Activated T-cell treated with anti-CD3 and anti-CD28 coated beads for 1 hour (primary cell): ENCODE data around the gene EPN2.

Source experiments
- DNase-seq: peaks from one replicate; pipeline ENCODE4 v3.0.0-alpha.2; 2020; ENCODE audit warnings: low read depth

EPN2 gene

DNA sequence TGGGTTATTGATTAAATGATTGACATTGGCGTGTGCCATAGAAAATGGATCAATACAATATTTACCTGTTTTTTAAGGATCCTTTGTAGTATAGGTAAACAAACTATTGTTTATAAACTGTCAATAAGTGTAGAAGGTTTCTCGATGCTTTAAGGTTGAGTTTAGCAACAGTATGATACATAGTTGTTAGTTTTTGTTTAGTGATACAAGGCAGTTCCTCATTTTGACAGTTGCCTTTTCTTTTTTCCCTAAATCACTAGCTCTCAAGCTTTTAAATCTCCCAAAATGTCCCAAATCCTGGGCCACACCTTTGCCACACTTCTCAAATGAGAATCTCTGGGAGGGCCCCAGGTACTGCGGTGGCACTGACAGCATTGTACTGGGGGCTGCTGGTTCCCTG, 57.3 kb downstream of the EPN2 start:
- DNase-seq: no peak

- DNase-seq: no peak
Measured at GRCh38 chr17:19295473-19296135, 58.4 kb downstream of the EPN2 start.

GRCh38 chr17:19296786-19297778, 59.9 kb downstream of the EPN2 start:
- DNase-seq: no peak

- no peak for DNase-seq
Measured at GRCh38 chr17:19298569-19299213, 61.5 kb downstream of the EPN2 start.

DNA sequence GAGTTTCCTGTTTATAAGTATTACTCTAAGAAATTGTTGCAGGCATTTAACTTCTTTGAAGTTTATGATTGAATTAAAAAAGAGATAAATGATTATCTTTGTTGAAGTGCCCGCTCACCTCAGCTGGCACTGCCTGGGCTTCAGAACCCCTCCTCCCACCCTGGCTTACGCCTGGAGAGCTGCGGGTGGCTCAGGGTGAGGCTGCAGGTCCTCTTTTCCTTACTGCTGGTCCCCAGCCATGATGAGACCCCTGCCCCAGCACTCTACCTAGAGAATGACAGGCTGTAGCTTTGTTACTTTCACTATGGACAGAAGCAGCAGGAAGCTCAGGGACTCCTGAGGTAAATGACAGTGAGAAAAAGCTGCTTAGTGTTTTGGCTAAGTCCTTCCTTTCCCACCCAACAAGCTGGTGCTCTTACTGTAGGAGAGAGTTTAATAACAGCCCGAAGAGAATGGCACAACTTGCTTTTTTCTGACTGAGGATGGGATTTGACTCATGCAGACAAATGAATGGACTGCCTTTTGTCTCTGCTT, 62.1 kb downstream of the EPN2 start:
- no peak for DNase-seq

DNA sequence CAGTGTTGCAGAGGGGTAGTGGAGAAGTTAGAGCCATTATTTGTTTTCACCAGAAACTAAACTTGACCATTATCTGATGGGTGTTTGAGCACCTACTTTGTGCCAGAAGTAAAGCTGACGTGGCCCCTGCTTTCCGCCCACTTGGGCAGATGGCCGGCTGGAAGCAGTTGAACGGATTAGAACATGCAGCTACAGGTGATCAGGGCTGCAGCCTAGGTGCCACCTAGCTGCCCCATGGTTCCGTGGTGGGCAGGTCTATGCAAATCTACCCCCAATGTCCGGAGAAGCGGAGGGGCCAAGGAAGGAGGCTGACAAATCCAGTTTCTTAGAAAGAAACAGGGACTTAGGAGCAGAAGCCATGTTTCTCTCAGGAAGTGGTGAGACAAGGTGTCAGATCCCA, 62.7 kb downstream of the EPN2 start:
- no peak for DNase-seq

- no peak for DNase-seq
Measured at GRCh38 chr17:19301274-19301951, 64.2 kb downstream of the EPN2 start.

DNA sequence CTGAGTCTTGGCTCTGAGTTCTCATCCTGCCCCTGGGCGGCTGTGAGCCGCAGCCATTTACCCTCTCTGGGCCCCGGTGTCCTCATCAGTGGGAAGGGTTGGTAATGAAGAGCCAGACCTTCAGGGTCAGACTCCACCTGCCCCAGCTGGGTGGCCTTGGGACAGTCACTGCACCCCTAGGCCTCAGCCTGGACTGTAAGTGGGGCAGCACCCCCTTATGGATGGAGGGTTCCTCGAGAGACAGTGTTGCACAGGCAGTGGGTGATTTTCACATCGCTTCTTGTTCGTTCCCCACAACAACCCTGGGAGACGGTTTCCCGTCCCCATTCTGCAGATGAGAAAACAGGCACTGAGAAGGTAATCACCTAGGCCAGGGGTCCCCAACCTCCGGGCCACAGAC, 64.8 kb downstream of the EPN2 start:
- no peak for DNase-seq

- no peak for DNase-seq
Measured at GRCh38 chr17:19302791-19303331, 65.7 kb downstream of the EPN2 start.

DNA sequence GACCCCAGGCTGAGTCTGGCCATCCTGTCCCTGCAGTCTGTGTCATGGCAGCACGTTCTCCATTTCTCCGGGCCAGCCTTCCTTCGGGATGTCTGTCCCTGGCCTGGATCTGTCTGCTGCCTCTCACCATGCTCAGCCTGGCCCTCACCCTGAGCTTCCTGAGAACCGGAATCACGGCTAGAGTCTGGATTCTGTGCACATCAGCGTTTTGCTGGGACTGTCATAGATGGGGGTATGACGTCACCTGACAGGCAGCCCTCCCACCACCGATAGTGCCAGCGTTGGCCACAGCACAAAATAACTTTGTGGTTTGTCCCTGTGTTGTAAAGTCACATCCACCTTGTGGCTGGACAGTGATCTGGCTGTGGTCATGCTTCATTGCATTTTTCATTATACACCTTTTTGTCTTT, 66.2 kb downstream of the EPN2 start:
- no peak for DNase-seq

- DNase-seq: no peak
Measured at GRCh38 chr17:19304209-19304608, 67.0 kb downstream of the EPN2 start.

GRCh38 chr17:19304751-19305150, 67.6 kb downstream of the EPN2 start:
- no peak for DNase-seq

- DNase-seq: no peak
Measured at GRCh38 chr17:19305256-19305655, 68.1 kb downstream of the EPN2 start.

- DNase-seq: no peak
Measured at GRCh38 chr17:19305761-19306159, 68.6 kb downstream of the EPN2 start.

DNA sequence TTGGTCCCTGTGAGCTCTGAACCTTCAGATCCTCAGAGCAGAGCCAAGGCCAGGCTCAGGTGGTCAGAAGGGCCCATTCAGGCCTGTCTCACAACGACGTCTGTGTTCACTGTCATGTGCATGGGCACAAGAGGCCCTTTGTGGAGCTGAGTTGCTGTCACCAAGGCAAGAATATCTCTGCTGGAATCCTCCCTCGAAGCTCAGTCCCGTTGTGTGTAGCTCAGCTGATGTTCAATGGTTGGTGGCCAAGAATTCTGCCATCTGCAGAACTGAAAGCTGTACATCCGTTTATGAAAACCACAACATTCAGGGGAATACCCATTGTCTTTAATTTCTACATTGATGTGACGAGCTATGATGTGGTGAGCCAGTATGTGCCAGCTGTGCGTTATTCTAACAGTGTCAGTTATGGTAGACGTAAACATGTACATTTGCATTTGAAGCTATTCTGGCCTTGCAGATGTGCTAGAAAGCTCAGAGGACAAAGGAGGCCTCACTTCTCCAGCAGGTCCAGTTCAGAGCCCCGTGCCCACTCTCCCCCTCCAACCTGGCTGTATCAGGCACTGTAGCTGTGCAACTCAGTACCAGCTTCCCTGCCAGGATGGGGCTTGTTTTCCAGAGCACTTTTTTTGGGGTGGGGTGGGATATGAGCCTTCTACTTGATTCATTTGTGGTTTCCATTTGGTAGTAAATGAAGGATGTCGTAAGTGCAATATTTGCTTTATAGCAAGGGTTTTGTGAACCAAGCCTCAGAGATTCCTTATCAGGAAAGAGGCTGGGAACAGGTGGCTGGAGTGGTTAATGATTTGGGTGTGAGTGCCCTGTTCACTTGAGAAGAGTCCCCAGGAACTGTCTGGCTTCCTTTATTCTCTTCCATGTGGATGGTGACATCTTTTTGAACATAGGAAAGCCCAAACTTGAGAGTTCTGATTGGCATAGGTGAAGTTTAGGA, 69.3 kb downstream of the EPN2 start:
- DNase-seq: no peak

- no peak for DNase-seq
Measured at GRCh38 chr17:19307521-19307920, 70.4 kb downstream of the EPN2 start.

GRCh38 chr17:19308398-19308797, 71.2 kb downstream of the EPN2 start:
- DNase-seq: no peak

GRCh38 chr17:19309701-19310100, 72.5 kb downstream of the EPN2 start:
- no peak for DNase-seq

DNA sequence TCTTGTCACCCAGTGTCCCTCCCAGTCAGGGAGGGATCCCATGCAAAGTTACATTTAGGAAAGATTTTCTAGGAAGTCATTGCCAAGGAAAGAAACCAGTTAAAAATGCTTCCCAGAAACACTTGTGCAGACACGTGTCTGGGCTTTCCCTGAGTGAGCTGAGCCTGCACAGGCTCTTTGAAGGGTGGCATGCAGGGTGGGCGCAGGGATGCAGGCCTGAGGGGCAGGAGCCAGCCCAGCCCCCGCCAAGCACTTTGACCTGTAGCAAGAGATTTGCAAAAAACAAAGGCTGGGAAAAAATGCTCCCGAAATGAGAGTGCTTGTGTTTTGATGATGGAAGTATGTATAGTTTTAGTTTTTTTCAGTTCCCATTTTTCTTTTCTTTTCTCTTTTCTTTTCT, 73.0 kb downstream of the EPN2 start:
- no peak for DNase-seq

- DNase-seq: no peak
Measured at GRCh38 chr17:19311016-19311415, 73.8 kb downstream of the EPN2 start.
